Activated CD8-positive, alpha-beta memory T cell treated with anti-CD3 and anti-CD28 coated beads, Interleukin-2, amount 50 U/mL, for 1 hour (primary cell): ENCODE measurements around the gene YPEL3.
"Not testable (repeated sequence)": the region's sequence is repeated elsewhere in the genome, so short reads cannot be mapped to it uniquely, and the experiment has no call there.

Source experiments
- DNase-seq: peaks from one replicate; pipeline ENCODE4 v3.0.0-alpha.2; 2020; ENCODE audit errors: extremely low read depth

Gene YPEL3

DNA sequence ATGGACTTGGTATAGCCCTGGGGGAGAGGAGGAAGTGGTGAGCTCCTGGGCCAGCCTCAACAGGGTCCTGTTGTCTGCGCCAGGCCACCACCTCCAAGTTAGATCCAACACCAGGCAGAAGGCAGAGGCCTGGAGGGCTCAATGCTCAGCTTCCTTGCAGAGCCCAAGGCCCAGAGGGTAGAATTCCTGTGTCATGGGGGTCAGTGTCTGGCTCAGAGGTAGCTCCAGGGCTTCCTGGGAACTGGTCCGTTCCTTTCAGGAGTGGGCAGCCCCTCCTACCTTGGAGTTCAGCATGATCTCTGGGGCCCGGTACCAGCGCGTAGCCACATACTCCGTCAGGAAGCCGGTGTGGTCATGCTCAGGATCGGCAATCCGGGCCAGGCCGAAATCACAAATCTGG, 21.8 kb upstream of the YPEL3 start:
- DNase-seq, result no peak

GRCh38 chr16:30116291-30117207, 20.5 kb upstream of the YPEL3 start:
- no peak for DNase-seq

DNA sequence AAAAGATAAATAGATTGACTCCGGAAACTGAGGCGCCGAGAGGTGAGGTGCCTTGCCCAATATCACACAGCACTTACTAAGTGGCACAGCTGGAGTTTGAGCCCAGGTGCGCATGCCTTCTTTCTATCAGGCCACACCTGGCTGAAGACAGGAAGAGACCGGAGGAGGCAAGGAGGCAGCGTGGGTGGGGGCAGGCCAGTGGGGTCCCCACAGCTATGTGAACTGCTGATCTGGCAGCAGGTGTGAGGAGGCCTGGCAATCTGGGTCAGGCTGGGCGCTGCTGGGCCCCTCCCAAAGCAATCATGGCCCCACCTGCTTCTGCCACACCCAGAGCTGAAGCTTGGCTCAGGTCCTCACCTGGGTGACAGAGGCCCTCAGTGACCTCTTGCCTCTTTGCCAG, 19.2 kb upstream of the YPEL3 start:
- no peak for DNase-seq

DNA sequence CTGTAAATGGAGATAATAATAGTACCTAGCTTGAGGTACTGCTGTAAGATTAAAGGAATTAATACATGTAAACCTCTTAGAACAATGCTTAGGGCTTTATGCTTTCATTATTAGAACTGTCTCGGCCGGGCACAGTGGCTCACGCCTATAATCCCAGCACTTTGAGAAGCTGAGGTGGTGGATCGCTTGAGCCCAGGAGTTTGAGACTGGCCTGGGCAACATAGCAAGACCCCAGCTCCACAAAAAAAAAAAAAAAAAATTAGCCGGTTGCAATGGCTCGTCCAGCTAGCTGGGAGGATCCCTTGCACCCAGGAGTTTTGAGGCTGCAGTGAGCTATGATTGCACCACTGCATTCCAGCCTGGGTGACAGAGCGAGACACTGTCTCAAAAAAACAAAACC, 18.8 kb upstream of the YPEL3 start:
- DNase-seq, result not testable (repeated sequence)

GRCh38 chr16:30114411-30114810, 18.4 kb upstream of the YPEL3 start:
- no peak for DNase-seq

DNA sequence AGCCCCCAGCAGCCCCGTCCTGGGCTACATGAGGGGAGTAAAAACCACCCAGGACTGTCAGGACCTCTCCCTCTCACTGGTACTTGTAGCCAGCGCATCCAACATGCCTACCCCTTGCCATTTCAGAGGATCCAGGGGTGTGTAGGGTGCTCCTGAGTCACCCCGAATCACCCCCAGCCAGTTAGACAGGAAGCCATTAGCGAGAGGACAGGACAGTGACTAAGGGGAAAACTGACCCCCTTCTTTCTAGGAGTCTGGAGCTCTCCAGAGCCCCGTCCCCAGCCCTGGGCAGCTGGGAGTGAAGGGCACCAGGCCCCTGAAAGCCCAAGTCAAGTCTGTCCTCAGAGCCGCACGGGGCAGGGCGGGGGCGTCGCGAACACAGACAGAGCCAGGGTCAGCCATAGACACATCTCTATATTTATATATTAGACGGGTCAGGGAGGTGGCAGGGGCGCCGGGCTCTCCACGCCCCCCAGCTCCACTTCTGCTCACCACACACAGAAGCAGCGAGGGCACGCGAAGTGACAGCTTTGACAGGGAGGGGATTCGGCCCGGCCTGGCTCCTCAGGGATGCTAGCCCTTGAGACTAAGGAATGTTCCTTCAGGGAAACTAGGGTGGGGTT, 17.8 kb upstream of the YPEL3 start:
- DNase-seq, result no peak

DNA sequence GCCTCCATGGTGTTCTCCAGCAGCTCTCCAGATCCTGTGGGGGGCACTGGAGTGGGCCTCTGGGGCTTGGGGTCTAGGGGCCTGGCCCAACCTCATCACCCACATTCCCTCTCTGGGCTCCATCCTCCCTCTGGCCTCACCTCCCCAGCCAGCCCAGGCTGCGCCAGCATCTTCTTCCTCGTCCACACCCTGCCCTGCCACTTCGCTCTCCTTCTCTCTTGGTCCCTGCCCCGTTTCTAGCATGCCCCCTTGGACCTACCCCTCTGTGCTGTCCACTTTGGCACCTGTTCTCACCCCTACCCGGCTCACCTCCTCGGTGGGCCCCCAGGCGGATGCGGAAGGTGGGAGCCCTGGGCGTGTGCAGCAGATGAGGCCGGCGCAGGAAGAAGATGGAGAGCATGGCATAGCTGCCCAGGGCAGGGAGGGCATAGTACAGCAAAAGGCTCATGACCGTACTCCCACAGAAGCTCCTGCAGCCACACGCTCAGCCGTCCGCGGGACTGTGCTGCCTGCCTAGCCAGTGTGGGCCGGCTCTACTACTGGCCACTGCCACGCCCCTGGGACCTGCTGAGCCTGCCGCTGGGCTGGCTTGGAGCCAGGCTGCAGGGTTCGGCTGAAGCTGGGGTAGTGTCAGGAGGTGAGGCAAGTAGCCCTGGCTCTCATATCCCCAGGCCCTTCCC, 17.2 kb upstream of the YPEL3 start, which contains the start of gene GDPD3:
TSS of gene GDPD3 (minus strand) at position 507 of the 680 bp plus-strand sequence. CDS start at position 448, 59 bp downstream.
- DNase-seq, result no peak

DNA sequence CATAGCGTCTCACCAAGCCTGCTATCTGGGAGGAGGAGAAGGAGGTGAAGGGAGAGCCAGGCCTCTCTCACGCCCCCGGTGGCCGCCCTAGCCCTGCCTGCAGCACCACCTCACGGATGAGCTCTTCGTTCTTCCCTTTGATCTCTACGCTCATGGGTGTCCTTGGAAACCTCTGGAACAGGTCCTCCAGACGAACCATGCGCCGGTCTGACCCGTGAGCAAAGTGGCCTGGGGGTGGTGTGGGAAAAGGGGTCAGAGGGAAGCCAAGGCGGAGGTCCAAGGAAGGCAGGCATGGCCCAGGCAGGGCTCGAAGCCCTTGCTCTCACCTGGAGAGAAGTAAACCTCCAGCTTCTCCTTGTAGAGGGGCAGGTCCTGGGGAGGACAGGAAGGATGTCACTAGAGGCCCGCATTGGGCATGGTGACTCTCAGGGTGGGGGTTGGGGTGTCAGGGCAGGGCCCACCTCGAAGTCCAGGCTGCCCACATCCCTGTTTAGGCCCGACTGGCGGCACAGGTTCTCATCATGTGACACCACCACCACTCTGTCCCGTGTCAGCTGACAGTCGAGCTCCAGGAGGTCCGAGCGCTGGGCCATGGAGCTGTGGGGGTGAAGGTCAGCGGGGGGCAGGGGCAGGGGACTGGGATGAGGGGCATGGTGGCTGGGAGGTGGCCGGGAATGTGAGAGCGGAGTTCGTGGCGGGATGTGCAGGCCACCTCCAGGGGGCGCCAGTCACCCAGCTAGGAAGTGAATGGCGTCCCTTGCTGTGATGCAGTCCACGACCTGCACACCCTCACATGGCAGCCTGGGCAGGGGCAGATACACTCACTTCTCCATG, 16.4 kb upstream of the YPEL3 start:
- no peak for DNase-seq

GRCh38 chr16:30110661-30111060, 14.6 kb upstream of the YPEL3 start:
- DNase-seq, result no peak

GRCh38 chr16:30108059-30108850, 12.2 kb upstream of the YPEL3 start:
- DNase-seq, result no peak

GRCh38 chr16:30104492-30104891, 8.5 kb upstream of the YPEL3 start:
- DNase-seq, result no peak

DNA sequence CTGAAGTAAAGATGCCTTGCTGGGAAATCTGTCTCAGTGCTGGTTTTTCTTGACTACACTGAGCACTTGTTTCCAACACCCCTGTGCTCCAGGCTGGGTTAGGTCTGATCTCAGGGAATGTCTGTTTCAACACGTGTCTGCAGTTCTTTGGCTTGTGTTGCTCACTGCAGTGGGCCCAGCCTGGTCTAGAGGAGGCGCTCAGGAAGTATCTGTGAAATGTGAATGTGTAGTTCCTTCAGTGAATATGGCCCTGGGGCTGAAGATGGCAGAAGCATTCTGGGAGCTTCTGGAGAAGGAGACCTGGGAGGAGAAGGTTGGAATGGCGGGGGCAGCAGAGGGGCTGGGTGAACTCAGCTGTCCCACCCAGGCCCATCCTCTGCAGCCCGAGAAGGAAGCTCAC, 8.1 kb upstream of the YPEL3 start:
- DNase-seq, result no peak

- no peak for DNase-seq
Observed at GRCh38 chr16:30096862-30097563, 1.0 kb upstream of the YPEL3 start.

DNA sequence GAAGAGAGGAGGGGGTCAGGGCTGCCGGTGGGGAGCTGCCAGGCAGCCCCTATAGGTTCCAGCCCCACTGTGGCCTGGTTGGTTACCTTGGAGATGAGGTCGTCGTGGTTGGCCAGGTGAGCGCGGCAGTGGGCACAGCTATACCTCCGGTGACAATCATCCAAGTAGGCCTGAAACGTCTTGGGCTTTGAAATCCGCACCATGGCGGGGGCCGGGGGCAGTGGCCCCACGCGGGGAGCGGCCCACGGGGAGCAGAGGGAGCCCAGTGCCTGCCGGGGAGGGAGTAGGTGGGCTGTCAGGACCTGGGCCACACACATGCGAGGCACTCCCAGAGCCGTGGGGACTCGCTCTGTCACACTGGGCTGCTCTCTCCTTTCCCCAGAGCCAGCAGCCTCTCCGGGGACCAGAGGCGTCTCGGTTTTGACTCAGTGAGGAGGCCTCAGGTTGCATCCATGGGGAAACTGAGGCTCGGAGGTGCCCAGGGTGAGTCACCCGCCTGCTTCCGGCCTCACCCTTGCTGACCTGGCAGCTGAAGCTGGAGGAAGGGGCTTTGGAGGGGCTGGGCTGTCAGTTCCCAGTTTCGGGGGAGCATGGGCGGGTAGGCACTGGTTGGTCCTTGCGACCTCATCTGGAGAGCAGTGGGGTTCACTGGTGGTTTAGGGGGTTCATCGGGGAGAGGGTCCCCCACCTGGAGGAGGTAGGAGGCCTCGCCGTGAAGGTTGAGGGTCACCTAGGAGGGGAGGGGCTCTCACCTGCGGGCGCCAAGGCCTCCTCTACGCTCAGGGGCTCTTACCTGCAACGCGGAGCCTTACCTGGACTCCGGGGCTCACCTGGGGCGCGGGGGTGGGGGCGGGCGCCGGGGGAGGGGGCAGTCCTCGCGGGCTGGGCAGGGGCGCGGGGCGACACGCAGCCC, 591 bp downstream of the YPEL3 start:
- DNase-seq, result no peak

- no peak for DNase-seq
Observed at GRCh38 chr16:30094541-30095165, 1.4 kb downstream of the YPEL3 start.

GRCh38 chr16:30092373-30093010, 3.5 kb downstream of the YPEL3 start:
- DNase-seq, result no peak

DNA sequence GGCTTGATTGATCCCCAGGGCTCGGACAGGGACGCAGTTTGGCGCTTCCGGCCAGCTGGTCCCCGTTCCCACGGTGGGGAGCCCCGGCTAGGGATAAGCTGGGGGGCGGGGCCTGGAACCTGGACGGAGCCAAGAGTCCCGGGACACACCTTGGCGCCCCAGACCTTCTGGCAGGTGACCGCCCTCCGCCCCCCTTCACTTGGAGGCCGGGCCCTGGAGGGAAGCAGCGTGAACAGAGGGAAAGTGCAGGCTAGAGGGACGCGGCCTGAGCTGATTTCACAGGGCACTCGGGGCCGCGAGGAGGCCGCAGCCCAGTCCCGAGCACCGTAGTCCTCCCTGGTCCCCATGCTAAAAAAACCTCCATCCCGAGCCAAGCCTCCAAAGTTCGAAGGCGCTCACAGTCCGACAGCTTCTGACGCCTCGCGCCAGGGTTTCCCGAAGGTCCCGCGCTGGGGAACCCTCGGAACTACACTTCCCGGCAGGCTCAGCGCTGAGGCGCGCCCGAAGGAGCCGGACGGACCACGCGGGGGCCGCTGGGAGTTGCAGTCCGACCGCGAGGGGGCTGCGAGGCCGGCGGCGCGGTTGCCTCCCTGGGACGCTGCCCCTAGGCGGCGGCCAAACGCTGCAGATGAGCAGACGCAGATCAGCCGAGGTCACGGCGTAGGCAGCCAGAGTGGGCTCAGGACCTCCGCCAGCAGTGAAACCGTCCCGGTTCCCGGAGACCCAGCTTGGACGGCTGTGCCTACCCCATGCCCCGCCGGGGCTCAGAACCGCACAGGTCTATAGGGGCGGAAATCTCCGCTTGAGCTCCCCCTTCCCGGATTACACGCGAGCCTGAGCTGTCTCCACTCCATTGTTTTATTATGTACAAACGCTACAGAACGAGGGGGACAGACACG, 4.3 kb downstream of the YPEL3 start, which contains the start of gene TBX6:
TSS of gene TBX6 (minus strand) at position 451 of the 899 bp plus-strand sequence. CDS start 731 bp downstream, outside the sequence.
- DNase-seq, result peak; percentile 72
